Measurements from ENCODE around the gene STOX2.

DNA sequence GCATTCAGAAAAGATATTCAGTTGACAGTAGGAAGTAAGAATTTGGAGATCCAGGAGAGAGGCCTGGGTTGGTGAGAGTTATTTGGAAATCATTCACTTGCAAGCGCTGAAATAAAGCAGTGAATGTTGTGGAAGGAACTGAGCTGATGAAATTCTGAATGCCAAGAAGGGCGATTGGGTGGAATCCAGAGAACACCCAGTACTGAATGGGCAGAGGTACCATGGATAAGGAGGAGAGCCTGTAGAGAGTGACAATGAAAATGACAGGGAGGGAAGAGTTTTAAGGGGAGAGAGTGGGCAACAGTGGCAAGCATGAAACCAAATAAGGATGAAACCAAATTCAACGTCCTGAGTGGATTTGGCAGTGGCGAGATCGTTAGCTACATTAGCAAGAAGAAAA lies 6.7 kb upstream of the STOX2 start:
- TF ChIP-seq, protein P1, sequence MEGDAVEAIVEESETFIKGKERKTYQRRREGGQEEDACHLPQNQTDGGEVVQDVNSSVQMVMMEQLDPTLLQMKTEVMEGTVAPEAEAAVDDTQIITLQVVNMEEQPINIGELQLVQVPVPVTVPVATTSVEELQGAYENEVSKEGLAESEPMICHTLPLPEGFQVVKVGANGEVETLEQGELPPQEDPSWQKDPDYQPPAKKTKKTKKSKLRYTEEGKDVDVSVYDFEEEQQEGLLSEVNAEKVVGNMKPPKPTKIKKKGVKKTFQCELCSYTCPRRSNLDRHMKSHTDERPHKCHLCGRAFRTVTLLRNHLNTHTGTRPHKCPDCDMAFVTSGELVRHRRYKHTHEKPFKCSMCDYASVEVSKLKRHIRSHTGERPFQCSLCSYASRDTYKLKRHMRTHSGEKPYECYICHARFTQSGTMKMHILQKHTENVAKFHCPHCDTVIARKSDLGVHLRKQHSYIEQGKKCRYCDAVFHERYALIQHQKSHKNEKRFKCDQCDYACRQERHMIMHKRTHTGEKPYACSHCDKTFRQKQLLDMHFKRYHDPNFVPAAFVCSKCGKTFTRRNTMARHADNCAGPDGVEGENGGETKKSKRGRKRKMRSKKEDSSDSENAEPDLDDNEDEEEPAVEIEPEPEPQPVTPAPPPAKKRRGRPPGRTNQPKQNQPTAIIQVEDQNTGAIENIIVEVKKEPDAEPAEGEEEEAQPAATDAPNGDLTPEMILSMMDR (IDR thresholded peaks at IDR 0.05; ENCODE audit: insufficient read depth, low read length, poor library complexity, severe bottlenecking): no peak
- no peak for TF ChIP-seq EZH2phosphoT487 (conservative IDR thresholded peaks at IDR 0.05; ENCODE audit: low read length)
